Spleen (tissue), 11 donors: ENCODE results near the gene CRYBA1. TPM values are rescaled to one million over a fixed set of nuclear protein-coding genes. Genes with fewer than 3 reads are reported as not detected.

Source experiments
- DNase-seq: peaks from one replicate; pipeline ENCODE4 v3.0.0-alpha.2; 2020
- H3K27ac ChIP-seq, 8 donors: fragments of 200-600 bp; sonication (generic) in 7 of 8; 1 replicate in 4 of 8; 2 replicates in 4 of 8; pipeline versions ENCODE4 v1.5.0 to v1.8.0; 2016 to 2021; ENCODE audit warnings: inconsistent platforms in 4 of 8, mild to moderate bottlenecking in 4 of 8, moderate library complexity in 1 of 8
- H3K27me3 ChIP-seq, 7 donors: fragments of 200-600 bp; sonication (generic) in 6 of 7; replicated peaks in 1 of 7; 1 replicate in 4 of 7; 2 replicates in 3 of 7; pipeline versions ENCODE4 v1.5.0 to v1.8.0; 2016 to 2021; ENCODE audit warnings: inconsistent platforms in 3 of 7, mild to moderate bottlenecking in 1 of 7
- H3K36me3 ChIP-seq, 6 donors: fragments of 200-600 bp; sonication (generic) in 5 of 6; 1 replicate in 4 of 6; 2 replicates in 2 of 6; pipeline versions ENCODE4 v1.5.0 to v1.8.0; 2016 to 2021; ENCODE audit warnings: inconsistent platforms in 2 of 6
- H3K4me1 ChIP-seq, 6 donors: fragments of 200-600 bp; sonication (generic) in 5 of 6; 1 replicate in 3 of 6; 2 replicates in 3 of 6; pipeline versions ENCODE4 v1.5.0 to v1.8.0; 2016 to 2021; ENCODE audit warnings: inconsistent platforms in 3 of 6
- H3K4me3 ChIP-seq, 8 donors: fragments of 200-600 bp; sonication (generic) in 7 of 8; 1 replicate in 4 of 8; 2 replicates in 4 of 8; pipeline versions ENCODE4 v1.5.0 to v1.8.0; 2016 to 2021; ENCODE audit warnings: inconsistent platforms in 4 of 8, mild to moderate bottlenecking in 4 of 8, moderate library complexity in 2 of 8
- H3K9me3 ChIP-seq, 8 donors: fragments of 200-600 bp; sonication (generic) in 7 of 8; 1 replicate in 4 of 8; 2 replicates in 4 of 8; pipeline versions ENCODE4 v1.5.0 to v1.8.0; 2016 to 2021; ENCODE audit warnings: inconsistent platforms in 4 of 8
- CTCF ChIP-seq, 11 experiments: fragments of 200-600 bp in 7 of 11; fragments of 450-650 bp in 4 of 11; sonication (generic) in 4 of 11; IDR thresholded peaks in 8 of 11; conservative IDR thresholded peaks in 3 of 11; 1 replicate in 7 of 11; 2 replicates in 4 of 11; pipeline versions ENCODE4 v1.4.0 to v1.8.0; 2016 to 2021; ENCODE audit warnings: antibody characterized with exemption in 11 of 11, inconsistent platforms in 4 of 11, mild to moderate bottlenecking in 1 of 11
- POLR2A ChIP-seq, 3 donors: fragments of 450-650 bp; IDR thresholded peaks; one replicate each; pipeline ENCODE4 v1.5.1; 2017; ENCODE audit warnings: antibody characterized with exemption in 3 of 3, mild to moderate bottlenecking in 1 of 3
- POLR2AphosphoS5 ChIP-seq, 3 donors: sonication (generic); formaldehyde crosslinking; IDR thresholded peaks; one replicate each; pipeline ENCODE4 v1.5.1; 2017; ENCODE audit warnings: antibody characterized with exemption in 3 of 3
- WGBS, 5 donors: extraction: QIAGEN DNeasy Blood & Tissue Kit in 3 of 5; methylation state at CpG; one replicate each; pipeline versions ENCODE4 v1.1.5 to v1.1.7; 2013 to 2018; 5-methylcytosine and 5-hydroxymethylcytosine counted together
- intact Hi-C: fragments of 100-400 bp; cut with DNase I; formaldehyde crosslinking; loops from one replicate; pipeline ENCODE4 v1.15.0; 2023; ENCODE audit warnings: low total_unique reads
- polyA plus RNA-seq, 3 donors: library from polyadenylated mRNA; stranded (reverse); fragments of 200-250 nt; gene quantifications; one replicate each; pipeline ENCODE4 v1.2.1, GENCODE V29; 2013
- total RNA-seq, 7 donors: library from RNA; depleted of rRNA in 3 of 7; stranded (reverse); fragments of >200 nt in 3 of 7; fragmentation: NEBNext Ultra II Directional in 4 of 7; extraction: Animal tissue kit (Norgen Biotek cat#: 25700) in 4 of 7; gene quantifications; one replicate each; pipeline versions ENCODE4 v1.1.0 to v1.2.1, GENCODE V29; 2016 to 2021
- donor health status: healthy with polysubstance abuse.
- donor health status: DM: no; HTN: no; CAD: no; lungs with moderate emphysema.
- donor health status: DM: no; HTN: no; CAD: no.
- donor health status: Bipolar disorder and iron deficiency.
- donor health status: healthy.
- donor health status: DM: no; HTN: no; CAD: no.
- donor health status: DM: yes; HTN: yes; CAD: no.

Gene CRYBA1
- total and polyA plus RNA-seq, 10 donors, result not detected

GRCh38 chr17:29283961-29284360 is 37.3 kb downstream of the CRYBA1 start:
- TF ChIP-seq CTCF (IDR thresholded peaks at IDR 0.05 in 8 of 11, conservative IDR thresholded peaks at IDR 0.05 in 3 of 11), result no peak
- Histone ChIP-seq H3K27ac (peak overlapping the region in 1 of 8 donors; percentile 3), H3K4me3 (no peak overlapping the region), H3K27me3 (no peaks in the 10 kb centered on the region), H3K9me3 (peaks cover 0 to 19% (median 11%) of the 10 kb centered on the region in 8 donors), H3K36me3 (peaks cover 7 to 100% (median 79%) of the 10 kb centered on the region in 6 donors), H3K4me1 (peaks cover 28 to 100% (median 82%) of the 10 kb centered on the region in 6 donors)
- intact Hi-C loops, result no loop called here
- WGBS, 5 donors, result 53 to 69% (median 66%) methylated on average over 2 of the region's 2 CpGs
- no peak for DNase-seq

GRCh38 chr17:29289852-29290251 is 43.2 kb downstream of the CRYBA1 start:
- Histone ChIP-seq H3K27ac (no peak overlapping the region), H3K4me3 (peak overlapping the region in 1 of 8 donors; percentile 11), H3K36me3 (peaks cover 4 to 59% (median 43%) of the 10 kb centered on the region in 6 donors), H3K9me3 (no peaks in the 10 kb centered on the region), H3K4me1 (peaks cover 44 to 82% (median 77%) of the 10 kb centered on the region in 6 donors), H3K27me3 (no peaks in the 10 kb centered on the region)
- intact Hi-C loops, result loop anchor here (10.0 kb wide), 1 partner anchor 145 kb away; no protein-coding TSS in a partner anchor
- TF ChIP-seq POLR2A (IDR thresholded peaks at IDR 0.05) (no peak), CTCF (IDR thresholded peaks at IDR 0.05 in 8 of 11, conservative IDR thresholded peaks at IDR 0.05 in 3 of 11) (no peak), POLR2AphosphoS5 (IDR thresholded peaks at IDR 0.05) (no peak)
- WGBS, 5 donors, result 83 to 91% (median 87%) methylated on average over 9 of the region's 9 CpGs
- DNase-seq, result no peak

- no peak for DNase-seq
- intact Hi-C loops, result loop anchor here (10.0 kb wide), 1 partner anchor 146 kb away; no protein-coding TSS in a partner anchor
- Histone ChIP-seq H3K27me3 (no peaks in the 10 kb centered on the region), H3K4me1 (peaks cover 43 to 76% (median 68%) of the 10 kb centered on the region in 6 donors), H3K9me3 (no peaks in the 10 kb centered on the region), H3K27ac (peak overlapping the region in 7 of 8 donors; percentile 95 to 100 (median 99)), H3K36me3 (peaks cover 2 to 45% (median 29%) of the 10 kb centered on the region in 6 donors), H3K4me3 (peak overlapping the region; percentile 81 to 99 (median 98))
- 12 to 21% (median 16%) methylated on average over 5 of the region's 5 CpGs for WGBS, 5 donors
- TF ChIP-seq POLR2A (IDR thresholded peaks at IDR 0.05) (no peak), CTCF (IDR thresholded peaks at IDR 0.05 in 8 of 11, conservative IDR thresholded peaks at IDR 0.05 in 3 of 11) (peak; percentile 13 to 73 (median 64))
Measured at GRCh38 chr17:29291163-29291752, 44.6 kb downstream of the CRYBA1 start.
